Right lobe of liver (tissue), 6 donors: ENCODE measurements around the gene COX18. TPM values are rescaled to one million over a fixed set of nuclear protein-coding genes. Genes with fewer than 3 reads are reported as not detected.

Experiments
- ATAC-seq, 4 donors: fragments of 200-7000 bp; cut with Tn5 transposase; one replicate each; pipeline ENCODE4 v1.9.1; 2020; ENCODE audit warnings: mild to moderate bottlenecking in 4 of 4, moderate library complexity in 4 of 4
- DNase-seq, 3 donors: peaks; one replicate each; pipeline ENCODE4 v3.0.0-alpha.2; 2020
- H3K27ac ChIP-seq, 3 donors: fragments of 200-600 bp; one replicate each; pipeline ENCODE4 v1.8.0; 2022
- H3K27me3 ChIP-seq, 2 donors: fragments of 200-600 bp; one replicate each; pipeline ENCODE4 v1.8.0; 2022
- H3K36me3 ChIP-seq, 4 donors: fragments of 200-600 bp; sonication (generic) in 1 of 4; one replicate each; pipeline versions ENCODE4 v1.5.1 to v1.8.0; 2017 to 2022; ENCODE audit warnings: control low read depth in 1 of 4
- H3K4me1 ChIP-seq, 4 donors: fragments of 200-600 bp; sonication (generic) in 1 of 4; one replicate each; pipeline versions ENCODE4 v1.5.1 to v1.8.0; 2017 to 2022; ENCODE audit warnings: control low read depth in 1 of 4
- H3K4me3 ChIP-seq, 3 donors: fragments of 200-600 bp; one replicate each; pipeline ENCODE4 v1.8.0; 2022
- H3K9me3 ChIP-seq, 4 donors: fragments of 200-600 bp; sonication (generic) in 1 of 4; one replicate each; pipeline versions ENCODE4 v1.5.1 to v1.8.0; 2017 to 2022; ENCODE audit warnings: control low read depth in 1 of 4
- CTCF ChIP-seq, 4 donors: fragments of 200-600 bp in 3 of 4; fragments of 450-650 bp in 1 of 4; IDR thresholded peaks; one replicate each; pipeline versions ENCODE4 v1.5.1 to v1.8.0; 2016 to 2022; ENCODE audit warnings: antibody characterized with exemption in 4 of 4, mild to moderate bottlenecking in 2 of 4
- POLR2A ChIP-seq: fragments of 450-650 bp; IDR thresholded peaks from one replicate; pipeline ENCODE4 v1.6.1; 2017; ENCODE audit warnings: antibody characterized with exemption, mild to moderate bottlenecking
- WGBS: methylation state at CpG from one replicate; pipeline ENCODE4 v1.1.6; 2018; ENCODE audit warnings: low coverage, low lambda C conversion rate; ENCODE audit not compliant: insufficient coverage; ENCODE audit errors: missing lambda C conversion rate; 5-methylcytosine and 5-hydroxymethylcytosine counted together
- intact Hi-C, 2 donors: fragments of 100-400 bp; cut with DNase I; formaldehyde crosslinking; loops; one replicate each; pipeline versions ENCODE4 v1.11.2 to v1.14.1; 2022
- total RNA-seq, 6 experiments: library from RNA; depleted of rRNA in 2 of 6; stranded (reverse); fragments of >200 nt in 2 of 6; fragmentation: NEBNext Ultra II Directional in 3 of 6; extraction: Animal tissue kit (Norgen Biotek cat#: 25700) in 3 of 6; gene quantifications; one replicate each; pipeline versions ENCODE4 v1.1.0 to v1.2.4, GENCODE V29; 2016 to 2023
- donor health status: DM: no; HTN: yes; CAD: no.
- donor health status: DM: no; HTN: no; CAD: no.
- donor health status: DM: no; HTN: no; CAD: no.
- donor health status: DM: no; HTN: yes; CAD: no.
- donor health status: DM: no; HTN: yes; CAD: no.

The COX18 gene
- total RNA-seq, 6 experiments from 2014 or later, result 12.4 to 28.9 (median 17.0) TPM

GRCh38 chr4:73068491-73069337 is 802 bp downstream of the COX18 start:
- intact Hi-C loops, result no loop called here
- Histone ChIP-seq H3K4me1 (peaks cover 0 to 15% (median 1%) of the 10 kb centered on the region in 4 donors), H3K4me3 (peak overlapping the region; percentile 66 to 80 (median 69)), H3K9me3 (no peaks in the 10 kb centered on the region), H3K36me3 (no peaks in the 10 kb centered on the region), H3K27ac (peak overlapping the region; percentile 87 to 98 (median 96)), H3K27me3 (no peaks in the 10 kb centered on the region)
- WGBS, result under 1% methylated on average over 27 of the region's 27 CpGs
- ATAC-seq, result peak; percentile 3 to 20 (median 14)
- TF ChIP-seq CTCF (IDR thresholded peaks at IDR 0.05), result no peak
- peak; percentile 34 for TF ChIP-seq POLR2A
- no peak for DNase-seq

- Histone ChIP-seq H3K27ac (peak overlapping the region; percentile 87 to 98 (median 96)), H3K36me3 (no peaks in the 10 kb centered on the region), H3K27me3 (no peaks in the 10 kb centered on the region), H3K9me3 (no peaks in the 10 kb centered on the region), H3K4me3 (peak overlapping the region; percentile 66 to 80 (median 69)), H3K4me1 (peaks cover 0 to 15% (median 1%) of the 10 kb centered on the region in 4 donors)
- intact Hi-C loops, result no loop called here
- ATAC-seq, result no peak
- DNase-seq, result no peak
- no peak for TF ChIP-seq POLR2A
- no peak for TF ChIP-seq CTCF (IDR thresholded peaks at IDR 0.05)
- WGBS, result 27% methylated on average over 4 of the region's 4 CpGs
Measured at GRCh38 chr4:73067971-73068394, 1.5 kb downstream of the COX18 start.

DNA sequence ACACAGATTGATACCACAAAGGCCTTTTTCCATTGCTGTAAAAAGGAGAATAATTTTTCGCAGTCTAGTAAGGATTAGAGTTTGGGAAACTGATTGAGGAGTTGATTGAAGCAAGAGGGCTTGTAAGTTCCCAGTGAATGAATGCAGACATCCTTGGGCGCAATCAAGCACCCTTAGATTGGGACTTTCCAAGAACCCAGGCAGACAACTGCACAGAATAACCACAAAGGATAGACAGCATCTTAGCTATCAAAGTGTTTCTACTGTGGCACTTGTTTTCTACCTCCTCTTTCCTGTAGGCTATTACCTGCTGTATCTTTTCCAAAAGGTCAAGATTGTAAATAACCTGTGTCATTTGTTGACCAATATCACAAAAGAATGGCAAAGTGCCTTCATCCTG is 2.6 kb downstream of the COX18 start:
- 82% methylated on average over 2 of the region's 2 CpGs for WGBS
- Histone ChIP-seq H3K4me1 (peaks cover 0 to 15% (median 1%) of the 10 kb centered on the region in 4 donors), H3K9me3 (no peaks in the 10 kb centered on the region), H3K27ac (no peak overlapping the region), H3K27me3 (no peaks in the 10 kb centered on the region), H3K36me3 (peaks cover 0 to 1% (median 0%) of the 10 kb centered on the region in 4 donors), H3K4me3 (no peak overlapping the region)
- intact Hi-C loops, result no loop called here
- TF ChIP-seq CTCF (IDR thresholded peaks at IDR 0.05) (no peak), POLR2A (no peak)
- no peak for ATAC-seq
- DNase-seq, result no peak

GRCh38 chr4:73066445-73066844 is 3.1 kb downstream of the COX18 start:
- WGBS, result 72% methylated on average over 3 of the region's 3 CpGs
- intact Hi-C loops, result no loop called here
- ATAC-seq (no peak), DNase-seq (no peak)
- Histone ChIP-seq H3K4me3 (no peak overlapping the region), H3K9me3 (no peaks in the 10 kb centered on the region), H3K36me3 (peaks cover 0 to 6% (median 0%) of the 10 kb centered on the region in 4 donors), H3K4me1 (peaks cover 0 to 15% (median 1%) of the 10 kb centered on the region in 4 donors), H3K27ac (no peak overlapping the region), H3K27me3 (no peaks in the 10 kb centered on the region)
- no peak for TF ChIP-seq POLR2A
- TF ChIP-seq CTCF (IDR thresholded peaks at IDR 0.05), result no peak
